ENCODE results near the gene IL1F10.

Gene IL1F10, protein sequence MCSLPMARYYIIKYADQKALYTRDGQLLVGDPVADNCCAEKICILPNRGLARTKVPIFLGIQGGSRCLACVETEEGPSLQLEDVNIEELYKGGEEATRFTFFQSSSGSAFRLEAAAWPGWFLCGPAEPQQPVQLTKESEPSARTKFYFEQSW

DNA sequence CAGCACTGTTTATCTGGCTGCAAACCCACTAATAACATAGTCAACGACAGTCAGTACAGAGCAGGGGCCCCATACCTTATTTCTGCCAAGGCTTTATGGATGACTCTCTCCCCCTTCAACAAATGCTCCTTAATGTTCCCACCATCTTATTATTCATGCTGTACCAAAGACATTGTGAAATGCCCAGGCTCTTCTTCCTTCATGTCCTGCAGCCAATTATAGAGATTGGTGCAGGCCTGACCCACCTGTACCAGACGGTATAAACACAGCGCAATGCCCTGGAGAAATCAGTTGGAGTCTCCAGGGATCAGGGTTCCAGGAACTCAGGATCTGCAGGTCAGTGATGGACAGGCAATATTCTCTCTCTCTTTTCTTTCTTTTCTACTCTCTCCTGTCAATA is at the start of gene IL1F10:
Gene IL1F10 (plus strand): TSS at position 290 of the 400 bp plus-strand sequence. CDS start 4,769 bp downstream, outside the sequence.
- DNase-seq = no peak

DNA sequence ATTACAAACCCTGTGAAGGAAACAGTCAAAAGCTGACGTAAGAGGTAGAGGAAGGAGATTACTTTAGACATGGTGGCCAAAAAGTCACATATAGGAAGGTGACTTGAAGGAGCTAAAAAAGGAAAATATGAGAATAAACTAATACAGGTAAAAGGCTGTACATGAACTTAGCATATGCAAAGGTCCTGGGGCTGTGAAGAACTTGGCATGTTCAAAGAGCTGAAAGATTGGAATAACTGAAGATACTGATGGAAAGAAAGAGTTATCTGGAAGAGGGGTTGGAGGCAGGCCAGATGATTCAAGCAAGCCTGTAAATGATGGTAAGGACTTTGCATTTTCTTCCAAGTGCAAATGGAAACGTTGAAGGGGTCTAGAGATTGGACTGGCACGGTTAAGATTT is 49.3 kb upstream of the IL1F10 start:
- DNase-seq = no peak

DNA sequence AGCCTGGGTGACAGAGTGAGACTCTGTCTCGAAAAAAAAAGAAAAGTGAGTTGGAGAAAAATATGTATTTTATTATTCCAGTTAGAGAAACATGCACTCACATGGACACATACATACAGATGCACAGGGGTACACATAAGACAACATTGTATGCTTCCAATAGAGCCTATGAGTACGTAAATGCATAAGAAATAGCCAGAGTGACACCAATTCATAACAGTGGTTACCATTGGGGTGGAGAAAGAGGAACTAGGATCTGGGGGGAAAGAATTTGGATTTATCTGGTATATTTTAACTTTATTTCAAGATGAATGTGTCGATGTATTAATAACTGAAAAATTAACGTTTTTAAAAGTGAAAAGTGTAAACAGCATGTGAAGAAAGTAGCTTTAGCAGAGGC is 46.5 kb upstream of the IL1F10 start:
- no peak for DNase-seq

DNA sequence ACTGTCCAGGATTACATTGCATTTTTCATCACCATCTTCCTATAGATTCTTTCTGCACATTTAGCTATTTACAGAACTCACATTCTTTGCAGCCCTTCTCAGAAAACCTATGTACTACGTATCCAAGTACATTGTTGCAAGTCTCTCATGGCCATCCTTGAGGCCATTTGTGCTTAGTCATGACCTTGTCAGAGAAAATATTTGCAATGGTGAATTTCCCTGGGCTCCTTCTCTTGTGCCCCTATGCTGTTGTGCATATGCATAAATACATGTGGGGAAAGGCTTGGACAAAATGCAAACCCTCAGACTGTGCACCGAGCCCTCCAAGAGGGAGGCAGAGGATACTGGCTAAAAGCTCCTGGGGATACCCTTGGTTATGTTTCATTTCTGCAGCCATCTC is 43.0 kb upstream of the IL1F10 start:
- no peak for DNase-seq

DNA sequence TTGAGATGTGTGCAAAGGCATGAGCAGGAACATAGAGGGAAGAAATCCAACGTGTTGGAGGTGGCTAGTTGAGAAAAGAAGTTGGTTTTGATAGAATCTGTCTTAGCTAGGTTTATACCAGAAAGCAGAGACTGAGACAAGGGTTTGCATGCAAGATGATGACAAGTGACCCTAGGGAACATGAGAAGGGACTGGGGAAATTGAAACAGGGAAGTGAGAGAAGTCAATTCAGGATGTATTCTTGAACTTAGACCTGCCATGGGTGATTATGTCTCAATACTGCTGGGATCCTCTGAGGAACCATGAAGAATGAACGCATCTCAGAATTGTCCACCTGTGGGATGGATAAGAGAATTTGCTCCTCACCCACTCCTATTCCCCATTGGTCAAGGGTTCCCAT is 42.0 kb upstream of the IL1F10 start:
- DNase-seq = no peak

DNA sequence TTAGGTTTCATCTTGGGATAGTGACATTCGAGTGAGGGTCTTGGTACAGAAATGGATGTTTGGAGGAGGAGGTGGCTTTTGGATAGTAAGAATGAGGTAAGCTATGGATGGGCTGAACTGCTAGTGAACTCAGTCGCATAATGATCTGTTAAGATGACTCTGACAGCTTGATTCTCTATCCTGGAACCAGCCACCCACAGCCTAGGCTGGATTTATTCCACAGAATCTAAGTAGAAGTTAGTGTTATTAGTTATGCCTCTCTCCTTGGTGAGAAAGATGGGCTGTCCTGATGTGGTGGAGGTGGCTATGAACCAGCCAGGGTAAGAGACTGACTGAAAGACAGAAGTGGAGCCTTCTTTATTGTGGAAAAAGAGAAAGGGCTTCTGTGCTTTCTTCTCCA is 40.1 kb upstream of the IL1F10 start:
- DNase-seq = no peak

DNA sequence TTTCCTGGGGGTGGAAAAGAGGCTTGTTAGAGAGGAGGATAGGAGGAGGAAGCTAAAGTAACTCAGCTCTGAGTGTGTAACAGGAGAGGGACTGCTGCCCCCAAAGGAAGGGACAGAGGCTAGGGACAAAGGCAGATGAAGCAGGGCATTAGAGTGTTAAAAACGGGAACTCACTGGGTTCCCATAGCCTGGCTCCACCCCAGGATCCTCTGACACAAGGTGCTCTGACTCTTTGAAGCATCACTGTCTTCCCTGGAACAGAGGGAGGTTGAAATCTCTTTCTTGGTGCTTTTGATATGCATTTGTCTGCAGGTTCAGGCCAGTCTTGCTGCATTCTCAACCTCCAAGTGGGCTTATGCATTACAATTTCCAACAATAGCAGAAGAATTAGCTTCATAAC is 39.7 kb upstream of the IL1F10 start:
- DNase-seq = no peak

DNA sequence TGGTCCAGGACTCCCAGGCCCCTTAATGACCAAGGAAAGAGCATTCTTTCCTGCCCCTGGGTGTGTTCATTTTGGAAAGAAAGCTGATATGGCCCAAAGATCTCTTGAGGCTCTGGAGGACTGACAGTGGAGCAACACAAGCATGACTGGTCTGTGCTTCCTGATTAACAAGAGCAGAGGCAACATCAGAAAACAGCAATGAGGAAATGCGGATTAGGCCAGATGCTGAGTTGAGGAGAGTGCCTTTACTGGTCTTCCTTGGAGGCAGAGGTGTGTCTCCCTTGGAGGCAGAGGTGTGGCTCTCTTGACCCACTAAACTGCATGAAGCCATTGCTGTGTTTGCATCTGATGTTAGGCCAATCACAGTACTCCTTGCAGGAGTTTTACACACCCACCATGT is 35.0 kb upstream of the IL1F10 start:
- no peak for DNase-seq

DNA sequence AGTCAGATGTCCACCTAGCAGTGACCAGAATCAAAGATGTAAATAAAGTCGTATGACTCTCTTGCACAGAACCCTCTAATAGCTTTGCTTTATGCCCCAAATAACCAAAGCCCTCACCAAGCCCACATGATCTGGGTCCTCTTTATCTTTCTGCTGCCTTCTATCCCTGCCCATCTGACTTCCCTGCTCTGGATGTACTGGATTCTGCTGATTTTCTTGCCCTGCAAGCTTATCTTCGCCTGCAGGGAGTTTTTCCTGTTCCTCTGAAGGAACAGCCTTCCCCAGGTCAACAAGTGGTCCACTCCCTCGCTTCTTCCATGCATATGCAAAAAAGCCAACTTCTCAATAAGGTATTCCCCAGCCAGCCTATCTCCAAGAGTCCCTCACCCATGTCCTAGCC is 33.8 kb upstream of the IL1F10 start:
- DNase-seq = no peak

DNA sequence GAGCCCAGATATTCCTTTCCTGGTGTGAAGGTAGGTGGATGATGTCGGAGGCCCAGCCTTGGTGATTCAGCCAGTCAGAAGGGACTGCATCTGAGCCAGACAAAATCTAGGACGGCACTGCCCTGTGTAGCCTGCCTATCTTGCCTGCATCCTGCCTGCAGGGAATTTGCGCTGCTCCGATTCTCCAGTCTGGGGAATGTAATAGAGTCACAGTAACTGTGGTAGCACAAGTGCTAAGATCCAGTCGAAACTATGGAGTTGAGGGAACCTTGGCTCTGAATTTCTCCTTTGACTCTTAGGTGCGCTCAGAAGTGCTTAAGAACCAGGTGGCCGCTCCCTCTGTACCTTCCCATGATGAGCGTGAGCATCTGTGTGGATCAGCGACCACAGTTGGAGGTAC is 31.0 kb upstream of the IL1F10 start:
- DNase-seq = no peak

DNA sequence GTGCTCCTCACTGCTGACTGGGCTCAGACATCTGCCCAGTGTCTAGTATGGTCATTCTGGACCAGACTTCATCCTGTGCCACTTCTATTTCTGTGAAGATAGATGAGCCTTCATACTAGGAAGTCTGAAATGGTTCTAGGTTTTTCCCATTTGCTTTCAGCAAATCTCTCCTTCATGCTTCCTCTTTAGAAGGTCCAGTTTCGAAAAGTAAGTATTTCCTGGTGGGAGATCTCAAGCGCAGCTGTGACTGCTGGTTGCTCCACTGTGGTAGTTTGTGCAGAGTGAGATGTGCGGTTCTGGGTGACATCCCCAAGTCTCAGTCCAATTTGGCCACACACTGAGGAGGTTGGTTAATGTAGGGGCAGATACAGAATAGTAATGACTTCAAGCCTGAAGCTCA is 29.5 kb upstream of the IL1F10 start:
- no peak for DNase-seq

DNA sequence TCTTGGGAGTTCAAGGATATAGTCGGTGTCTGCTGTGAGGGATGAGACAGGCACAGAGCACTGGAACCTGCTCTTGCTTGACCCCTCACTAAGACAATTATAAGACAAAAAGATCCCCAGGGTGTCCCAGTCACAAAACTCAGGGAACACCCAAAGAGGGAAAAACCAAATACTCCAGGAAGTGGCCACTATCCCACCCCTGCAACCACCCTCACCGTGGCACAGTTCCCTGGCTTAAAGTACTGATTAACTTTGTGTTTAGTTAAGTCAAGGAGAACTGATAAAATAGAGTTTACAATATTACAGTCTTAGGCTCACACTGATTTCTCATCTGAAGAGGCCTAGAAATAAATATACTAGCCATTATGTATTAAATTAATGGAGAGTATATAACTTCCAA is 28.6 kb upstream of the IL1F10 start:
- DNase-seq = no peak

DNA sequence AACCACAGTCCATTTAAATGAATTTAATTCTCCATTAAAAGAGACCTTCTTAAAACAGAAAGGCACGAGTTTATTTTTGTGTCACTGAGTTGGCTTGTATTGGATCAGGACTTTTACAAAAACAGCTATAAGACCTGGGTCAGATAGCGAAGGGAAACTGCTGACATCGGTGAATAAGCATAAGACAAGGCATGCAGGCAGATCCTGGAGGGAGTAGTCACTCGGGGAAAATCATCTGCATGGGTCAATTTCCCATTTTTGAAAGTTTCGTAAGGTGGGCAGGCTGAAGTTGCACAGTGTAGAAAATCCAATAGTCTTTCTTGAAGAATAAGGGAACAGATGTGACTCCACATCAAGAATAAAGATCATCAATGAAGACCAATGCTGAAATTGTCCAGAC is 28.1 kb upstream of the IL1F10 start:
- DNase-seq = no peak

DNA sequence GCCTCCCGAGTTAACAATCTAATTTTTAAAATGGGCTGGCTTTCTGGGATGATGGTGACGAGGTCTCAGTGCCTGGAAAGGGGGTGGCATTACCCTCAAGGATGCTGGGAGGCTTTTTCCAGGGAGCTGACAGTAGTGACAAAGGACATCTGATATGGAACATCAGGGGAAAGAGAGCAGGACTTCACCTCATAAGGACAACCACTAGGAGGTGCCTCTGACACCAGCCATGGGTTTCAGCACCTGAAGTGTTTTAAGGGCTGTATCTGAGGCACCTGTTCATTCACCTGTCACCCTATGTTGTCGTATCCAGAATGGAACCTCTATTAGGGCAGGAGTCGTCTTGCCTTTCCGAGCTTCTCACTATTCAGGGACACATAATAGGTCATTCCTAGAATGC is 25.9 kb upstream of the IL1F10 start:
- no peak for DNase-seq

DNA sequence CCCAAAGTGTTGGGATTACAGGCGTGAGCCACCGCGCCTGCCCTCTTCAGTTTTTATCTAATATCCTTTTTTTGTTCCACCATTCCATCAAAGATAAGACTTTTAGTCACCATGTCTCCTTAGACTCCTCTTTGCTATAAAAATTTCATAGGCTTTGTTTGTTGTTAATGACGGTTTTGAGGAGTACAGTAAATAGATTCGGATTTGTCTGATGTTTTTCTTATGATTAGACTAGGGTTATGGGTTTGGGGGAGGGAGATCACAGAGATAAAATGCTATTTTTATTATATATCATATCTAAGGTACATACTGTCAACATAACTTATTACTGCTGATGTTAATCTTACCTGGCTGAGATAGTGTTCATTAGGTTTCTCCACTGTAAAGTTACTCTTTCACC is 21.3 kb upstream of the IL1F10 start:
- DNase-seq = no peak

DNA sequence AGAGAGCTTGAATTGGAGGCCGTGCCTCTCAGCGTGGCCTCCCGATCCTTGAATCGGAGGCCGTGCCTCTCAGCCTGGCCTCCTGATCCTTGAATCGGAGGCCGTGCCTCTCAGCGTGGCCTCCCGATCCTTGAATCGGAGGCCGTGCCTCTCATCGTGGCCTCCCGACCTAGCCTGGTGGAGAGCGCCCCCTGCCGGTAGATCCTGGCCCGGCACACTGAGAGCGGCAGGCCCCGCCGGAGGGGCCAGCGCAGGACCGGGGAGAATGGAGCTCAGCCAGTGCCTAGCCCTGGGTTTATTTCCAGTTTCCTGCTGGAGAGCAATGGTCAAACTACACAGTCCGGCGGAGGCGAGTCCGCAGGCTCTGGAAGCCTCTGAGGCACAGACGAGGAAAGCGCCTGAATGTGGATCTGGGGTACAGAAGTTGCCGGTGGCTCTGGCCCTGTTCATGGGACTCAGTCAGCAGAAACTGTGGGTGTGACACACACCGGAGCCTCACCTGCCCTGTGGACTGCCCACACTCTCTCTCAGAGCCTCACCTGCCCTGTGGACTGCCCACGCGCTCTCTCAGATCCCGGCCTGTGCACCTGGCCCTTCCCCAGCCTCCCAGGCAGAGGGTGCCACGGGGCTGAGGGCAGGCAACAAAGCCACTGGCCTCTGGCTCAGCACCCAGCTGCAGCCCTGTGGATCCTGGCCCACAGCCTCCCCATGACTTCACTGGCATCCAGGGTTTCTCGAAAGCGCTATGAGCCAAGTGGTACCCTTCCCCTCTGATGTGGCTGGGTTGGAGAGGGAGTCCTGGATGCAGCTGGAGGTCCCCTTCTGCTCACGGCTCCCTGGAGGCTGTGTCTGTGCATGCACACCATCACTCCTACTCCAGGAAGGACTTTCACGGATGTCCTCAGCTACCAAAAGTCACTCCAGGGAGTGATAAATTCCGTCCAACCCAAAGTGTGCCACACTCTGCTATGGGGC is 16.6 kb upstream of the IL1F10 start:
- no peak for DNase-seq

DNA sequence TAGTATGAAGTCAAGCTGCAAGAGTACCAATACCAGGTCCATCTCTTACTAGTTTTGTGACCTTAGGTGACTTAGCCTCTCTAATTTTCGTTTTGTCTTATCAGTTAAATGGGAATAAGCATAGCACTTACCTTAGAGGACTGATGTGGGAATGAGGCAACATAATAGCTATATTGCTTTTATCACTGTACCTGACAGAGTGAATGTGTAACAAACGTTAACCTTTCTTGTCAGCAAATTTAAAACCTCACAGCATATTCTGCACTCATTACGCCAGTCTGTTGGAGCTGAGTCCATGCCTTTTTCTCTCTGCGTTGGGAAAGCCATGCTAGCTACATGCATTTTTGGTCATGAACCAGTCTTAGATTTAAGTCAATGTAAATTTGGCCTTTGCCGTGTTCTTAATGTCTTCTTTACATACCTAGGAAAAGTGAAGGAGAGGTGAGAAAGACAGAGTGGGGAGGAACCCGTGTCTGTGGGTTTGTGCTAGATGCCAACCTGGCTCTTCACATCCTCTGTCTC is 15.3 kb upstream of the IL1F10 start, which contains the start of gene IL36B:
Gene IL36B (minus strand): TSS at position 472 of the 522 bp plus-strand sequence.
- no peak for DNase-seq

DNA sequence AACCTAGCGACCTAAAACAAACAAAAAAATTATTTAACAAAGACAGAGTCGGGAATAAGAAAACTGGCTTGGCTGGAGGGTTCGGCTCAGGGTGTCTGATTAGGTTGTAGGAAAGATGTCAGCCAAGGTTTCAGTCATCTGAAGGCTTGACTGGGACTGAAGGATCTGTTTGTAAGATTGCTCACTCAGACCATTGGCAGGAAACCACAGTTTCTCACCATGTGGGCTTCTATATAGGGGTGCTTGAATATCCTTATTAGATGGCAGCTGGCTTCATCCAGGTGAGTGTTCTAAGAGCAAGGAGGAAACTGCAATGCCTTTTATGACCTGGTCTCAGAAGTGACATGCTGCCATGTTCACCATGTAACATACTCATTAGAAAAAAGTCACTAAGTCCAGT is 14.1 kb upstream of the IL1F10 start:
- no peak for DNase-seq

DNA sequence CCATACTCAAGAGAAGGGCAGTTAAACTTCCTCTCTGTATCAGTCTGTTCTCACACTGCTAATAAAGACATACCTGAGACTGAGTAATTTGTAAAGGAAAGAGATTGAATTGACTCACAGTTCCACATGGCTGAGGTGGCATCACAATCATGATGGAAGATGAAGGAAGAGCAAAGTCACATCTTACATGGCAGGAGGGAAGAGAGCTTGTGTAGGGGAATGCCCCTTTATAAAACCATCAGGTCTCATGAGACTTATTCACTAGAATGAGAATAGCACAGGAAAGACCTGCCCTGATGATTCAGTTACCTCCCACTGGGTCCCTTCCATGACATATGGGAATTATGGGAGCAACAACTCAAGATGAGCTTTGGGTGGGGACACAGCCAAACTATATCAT is 13.7 kb upstream of the IL1F10 start:
- no peak for DNase-seq

DNA sequence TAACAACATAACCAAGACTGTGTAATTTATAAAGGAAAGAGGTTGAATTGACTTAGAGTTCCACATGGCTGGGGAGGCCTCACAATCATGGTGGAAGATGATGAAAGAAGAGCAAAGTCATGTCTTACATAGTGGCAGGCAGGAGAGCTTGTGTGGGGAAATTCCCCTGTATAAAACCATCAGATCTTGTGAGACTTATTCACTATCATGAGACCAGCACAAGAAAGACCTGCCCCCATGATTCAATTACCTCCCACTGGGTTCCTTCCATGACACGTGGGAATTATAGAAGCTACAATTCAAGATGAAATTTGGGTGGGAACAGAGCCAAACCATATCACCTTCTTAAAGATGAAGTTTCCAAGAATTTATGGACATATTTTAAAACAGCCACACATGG is 11.2 kb upstream of the IL1F10 start:
- DNase-seq = no peak

DNA sequence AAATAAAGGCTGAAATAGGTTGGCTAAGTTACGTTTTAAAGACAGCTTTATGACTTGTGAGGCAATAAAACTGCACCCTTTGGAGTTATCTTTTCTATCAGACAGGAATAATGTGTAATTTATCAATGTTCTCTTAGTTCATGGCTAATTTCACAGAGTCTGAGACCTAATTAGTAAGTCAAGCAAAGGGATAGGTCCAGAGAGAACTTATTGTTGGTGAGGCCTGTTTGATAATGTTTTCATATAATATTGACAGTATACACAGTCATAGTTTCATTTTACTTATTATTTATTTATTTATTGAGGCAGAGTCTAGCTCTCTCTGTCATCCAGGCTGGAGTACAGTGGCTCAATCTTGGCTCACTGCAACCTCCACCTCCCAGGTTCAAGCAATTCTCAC is 10.7 kb upstream of the IL1F10 start:
- no peak for DNase-seq

DNA sequence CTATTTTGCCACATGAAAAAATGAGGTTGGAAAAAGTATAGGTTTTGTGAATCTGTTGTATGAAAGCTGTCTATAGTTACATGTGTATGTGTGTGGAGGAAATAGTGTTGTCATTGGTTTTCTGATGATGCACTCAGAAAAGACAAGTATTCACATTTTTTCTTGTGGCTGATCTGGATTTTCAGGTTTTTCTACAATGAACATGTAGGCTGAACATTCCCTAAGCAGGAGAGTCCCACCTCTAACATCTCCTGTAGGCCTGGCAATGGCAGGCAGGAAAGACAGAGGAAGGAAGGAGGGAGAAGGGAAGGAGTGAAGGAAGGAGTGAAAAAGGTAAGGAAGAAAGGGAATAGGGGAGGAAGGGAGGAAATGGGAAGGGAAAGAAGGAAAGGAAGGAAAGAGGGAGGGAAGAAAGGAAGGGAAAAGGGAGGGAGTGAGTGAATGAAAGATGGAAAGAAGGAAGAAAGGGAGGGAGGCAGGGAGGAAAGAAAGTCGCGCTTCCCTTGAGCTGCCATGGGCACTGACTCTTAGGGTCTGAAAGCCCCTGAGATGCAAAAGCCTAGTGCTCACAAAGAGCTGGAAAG is 9.3 kb upstream of the IL1F10 start:
- no peak for DNase-seq

DNA sequence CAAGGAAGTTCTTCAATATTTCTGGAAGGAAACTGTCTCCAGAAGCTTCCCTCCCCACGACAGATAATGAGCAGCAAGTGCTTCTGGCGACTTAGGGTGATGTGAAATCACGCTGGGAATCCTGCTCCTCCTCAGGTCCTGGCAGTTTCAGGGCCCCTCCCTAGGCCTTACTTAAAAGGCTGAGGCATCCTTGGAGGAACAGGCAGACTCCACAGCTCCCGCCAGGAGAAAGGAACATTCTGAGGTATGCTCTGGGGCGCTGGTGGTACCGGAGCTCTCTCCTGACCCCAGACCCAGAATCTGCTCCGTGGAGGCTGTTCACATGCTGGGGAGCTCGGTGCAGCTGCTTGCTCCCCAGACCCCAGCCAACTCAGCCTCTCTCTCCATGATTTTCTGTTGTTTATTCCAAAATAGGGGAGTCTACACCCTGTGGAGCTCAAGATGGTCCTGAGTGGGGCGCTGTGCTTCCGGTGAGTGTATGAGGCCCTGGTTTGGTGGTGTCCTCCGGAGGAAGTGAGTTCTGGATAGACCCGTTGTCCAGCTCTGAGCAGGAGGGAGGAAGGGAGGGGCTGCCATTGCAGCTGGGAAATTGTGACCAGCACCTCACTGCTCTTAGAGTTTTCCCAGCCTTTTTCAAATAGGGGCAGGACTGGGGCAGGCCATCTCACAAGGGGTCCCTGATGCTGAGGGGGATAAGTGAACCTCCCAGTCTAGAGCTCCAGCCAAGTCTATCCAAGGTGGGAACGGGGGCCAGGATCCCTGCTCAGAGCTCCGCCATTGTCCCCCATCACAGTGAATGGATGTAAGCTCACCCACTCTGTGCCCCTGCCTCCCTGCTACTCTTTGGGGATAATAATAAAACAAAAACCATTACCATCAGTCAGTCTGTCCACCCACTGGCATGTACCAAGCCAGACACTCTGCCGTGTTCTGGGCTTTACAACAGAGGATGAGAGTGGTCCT is 8.5 kb upstream of the IL1F10 start, which contains the start of gene IL36RN:
Gene IL36RN (plus strand): TSS at position 201 of the 963 bp plus-strand sequence. CDS start 241 bp downstream, at position 442.
- DNase-seq = no peak
